HK-2 (cell line): ENCODE results near the gene RASGEF1B.

ENCODE experiments used
- DNase-seq: peaks from one replicate; pipeline ENCODE4 v3.0.0-alpha.2; 2018; ENCODE audit not compliant: unreplicated experiment

RASGEF1B gene

DNA sequence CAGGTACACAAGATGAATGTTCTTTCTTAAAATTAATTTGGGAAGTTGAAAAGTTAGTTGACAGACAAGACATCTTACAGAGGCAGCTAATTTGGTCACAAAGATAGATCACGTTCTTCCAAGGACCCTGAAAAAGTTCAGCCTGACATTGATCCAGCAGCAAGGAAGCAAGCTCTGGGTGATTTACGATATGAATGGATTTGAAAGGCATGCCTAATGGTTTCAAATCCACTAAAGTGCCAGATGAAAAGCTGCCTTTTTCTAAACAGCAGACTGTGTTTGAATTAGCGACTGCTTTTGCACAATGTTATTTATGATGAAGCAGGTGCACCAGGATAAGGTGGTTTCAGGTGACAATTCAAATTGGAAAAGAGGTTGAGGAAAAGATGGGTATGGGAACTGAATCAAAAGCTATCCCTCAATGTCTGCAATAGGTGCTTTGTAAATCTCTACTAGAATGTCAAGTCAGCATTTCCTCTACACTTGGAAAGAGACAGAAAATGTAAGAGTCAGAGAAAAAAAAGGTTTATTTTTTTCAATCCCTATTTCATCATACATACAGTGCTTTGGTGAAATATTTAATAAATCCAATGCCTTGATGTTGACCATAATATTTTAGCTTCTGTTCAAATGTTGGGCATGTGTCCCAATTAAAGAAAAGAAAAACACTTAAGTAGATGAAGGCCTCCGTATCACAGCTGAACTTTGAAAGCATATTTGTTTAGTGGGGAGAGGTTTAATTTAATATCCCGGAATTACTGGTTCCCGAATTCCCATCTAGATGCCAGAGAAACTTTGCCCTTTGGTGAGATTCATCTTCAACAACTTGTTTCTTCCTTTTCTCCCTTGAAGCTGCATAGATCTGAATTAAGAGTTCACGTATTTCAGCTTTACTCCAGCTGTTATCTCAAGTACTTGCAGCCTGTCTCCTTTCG lies 6.0 kb downstream of the RASGEF1B start:
- no peak for DNase-seq

- DNase-seq, result no peak
Measured at GRCh38 chr4:81460834-81461233, 10.9 kb downstream of the RASGEF1B start.

DNA sequence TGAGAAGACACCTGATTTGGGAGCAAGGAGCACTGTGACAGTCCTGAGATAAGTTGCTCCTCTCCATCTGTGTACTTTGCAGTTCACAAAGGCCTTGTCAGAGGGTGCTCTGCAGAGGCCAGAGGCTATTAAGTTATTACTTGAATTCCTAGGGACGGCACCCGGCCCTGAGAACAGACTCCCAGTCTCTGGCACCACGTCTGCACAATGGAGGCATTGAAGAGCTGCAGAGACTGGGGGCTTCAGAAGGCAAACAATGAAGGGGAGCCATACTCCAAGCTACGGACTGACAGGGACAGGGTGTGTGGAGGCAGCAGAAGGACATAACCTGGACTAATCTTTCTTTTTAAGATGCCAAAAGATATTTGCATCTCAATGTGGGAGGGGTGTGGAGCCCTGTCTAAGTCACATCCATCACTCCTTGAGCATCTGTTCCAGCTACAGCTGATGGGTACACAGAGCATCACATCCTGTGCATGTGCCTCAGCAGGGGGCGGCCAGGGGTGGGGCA lies 11.5 kb downstream of the RASGEF1B start:
- no peak for DNase-seq

DNA sequence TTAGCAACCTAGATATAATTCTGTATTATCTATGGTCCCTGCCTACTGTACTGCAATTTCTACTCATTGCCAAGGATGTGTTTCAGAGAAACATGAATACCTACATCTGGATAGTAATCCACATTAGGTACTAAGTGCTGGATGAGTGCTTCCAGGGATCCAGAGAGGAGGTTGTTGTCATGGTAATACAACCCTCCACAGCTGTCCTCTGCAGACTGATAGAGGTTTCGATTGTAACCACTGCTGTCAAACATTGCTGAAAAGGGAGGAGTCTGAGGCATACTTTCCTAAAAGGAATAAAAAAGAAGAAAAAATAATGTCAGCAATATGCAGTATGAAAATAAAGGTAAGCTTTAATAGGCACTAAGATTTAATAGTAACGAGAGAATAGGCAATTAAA lies 12.5 kb downstream of the RASGEF1B start:
- DNase-seq, result no peak

- no peak for DNase-seq
Measured at GRCh38 chr4:81457921-81458520, 13.7 kb downstream of the RASGEF1B start.

DNA sequence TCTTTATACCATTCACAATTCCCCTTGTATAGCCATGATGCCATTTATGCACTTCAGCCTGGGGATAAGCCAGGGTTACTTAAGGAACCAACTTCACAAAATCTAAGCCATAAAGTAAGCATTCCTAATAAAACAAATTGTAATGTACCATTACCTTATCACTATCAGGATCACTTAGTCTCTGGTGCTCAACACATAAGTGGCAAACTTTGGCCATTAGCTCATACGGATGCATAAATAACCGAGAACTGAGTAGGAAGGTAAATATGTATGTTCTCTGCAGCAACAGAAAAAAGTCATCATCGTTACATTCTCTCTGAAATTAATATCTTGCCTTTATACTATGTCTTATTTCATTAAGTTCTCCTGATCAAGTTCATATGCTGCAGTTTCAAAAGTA lies 14.4 kb downstream of the RASGEF1B start:
- no peak for DNase-seq

- DNase-seq, result no peak
Measured at GRCh38 chr4:81455897-81456296, 15.8 kb downstream of the RASGEF1B start.

- no peak for DNase-seq
Measured at GRCh38 chr4:81454948-81455347, 16.8 kb downstream of the RASGEF1B start.

GRCh38 chr4:81454499-81454898 lies 17.2 kb downstream of the RASGEF1B start:
- DNase-seq, result no peak

- DNase-seq, result no peak
Measured at GRCh38 chr4:81453024-81453423, 18.7 kb downstream of the RASGEF1B start.

GRCh38 chr4:81452452-81453006 lies 19.2 kb downstream of the RASGEF1B start:
- DNase-seq, result no peak

DNA sequence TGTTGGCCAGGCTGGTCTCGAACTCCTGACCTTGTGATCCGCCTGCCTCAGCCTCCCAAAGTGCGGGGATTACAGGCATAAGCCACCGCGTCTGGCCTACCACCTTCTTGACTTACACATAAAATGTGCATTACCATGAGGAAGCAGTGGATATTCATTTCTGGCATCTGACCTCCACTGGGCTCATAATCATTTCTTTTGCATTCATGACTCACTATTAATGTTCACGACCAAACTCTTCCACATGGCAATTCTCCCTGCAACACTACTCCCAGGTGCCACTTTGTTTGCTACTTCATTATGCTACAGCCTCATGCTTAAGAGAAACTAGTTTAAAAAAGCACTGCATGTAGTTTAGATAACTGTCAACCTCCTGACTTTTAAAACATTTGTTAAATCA lies 22.7 kb downstream of the RASGEF1B start:
- no peak for DNase-seq

GRCh38 chr4:81447566-81448229 lies 24.0 kb downstream of the RASGEF1B start:
- DNase-seq, result no peak

DNA sequence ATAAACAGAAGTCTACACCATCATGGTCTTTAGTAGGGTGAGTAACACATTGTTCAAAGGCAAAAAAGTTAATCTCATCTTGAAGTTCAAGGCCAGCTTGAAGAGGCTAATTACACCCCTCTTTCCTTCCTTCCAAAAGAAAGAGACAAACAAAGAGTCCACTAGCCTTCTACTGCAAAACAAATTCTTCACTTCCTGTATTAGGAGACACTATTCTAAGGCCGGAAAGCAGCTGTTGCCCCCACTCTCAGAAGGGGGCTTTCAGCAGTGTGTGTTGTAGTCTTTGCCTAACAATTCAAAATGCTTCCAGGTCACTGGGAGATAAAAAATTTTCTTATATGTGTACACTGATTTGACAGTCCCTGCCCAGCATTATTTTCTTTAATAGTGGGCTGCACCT lies 25.1 kb downstream of the RASGEF1B start:
- DNase-seq, result no peak

DNA sequence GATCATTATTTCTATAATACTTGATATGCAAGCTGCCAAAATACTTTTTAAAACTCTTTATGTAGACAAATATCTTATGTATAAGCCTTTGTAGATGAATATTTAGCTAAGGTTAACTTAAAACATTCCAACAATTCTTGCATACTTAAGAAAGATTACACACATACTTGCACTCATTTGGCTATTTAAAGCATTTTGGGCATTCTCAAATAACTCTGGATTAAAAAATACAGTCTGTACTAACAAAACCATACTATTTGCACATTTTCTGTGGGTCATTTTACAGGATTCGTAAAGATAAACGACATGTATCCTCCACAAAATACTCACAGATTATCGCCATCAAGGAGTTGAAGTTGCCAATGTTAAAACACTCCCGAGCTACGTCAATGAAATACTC lies 26.5 kb downstream of the RASGEF1B start:
- DNase-seq, result no peak

DNA sequence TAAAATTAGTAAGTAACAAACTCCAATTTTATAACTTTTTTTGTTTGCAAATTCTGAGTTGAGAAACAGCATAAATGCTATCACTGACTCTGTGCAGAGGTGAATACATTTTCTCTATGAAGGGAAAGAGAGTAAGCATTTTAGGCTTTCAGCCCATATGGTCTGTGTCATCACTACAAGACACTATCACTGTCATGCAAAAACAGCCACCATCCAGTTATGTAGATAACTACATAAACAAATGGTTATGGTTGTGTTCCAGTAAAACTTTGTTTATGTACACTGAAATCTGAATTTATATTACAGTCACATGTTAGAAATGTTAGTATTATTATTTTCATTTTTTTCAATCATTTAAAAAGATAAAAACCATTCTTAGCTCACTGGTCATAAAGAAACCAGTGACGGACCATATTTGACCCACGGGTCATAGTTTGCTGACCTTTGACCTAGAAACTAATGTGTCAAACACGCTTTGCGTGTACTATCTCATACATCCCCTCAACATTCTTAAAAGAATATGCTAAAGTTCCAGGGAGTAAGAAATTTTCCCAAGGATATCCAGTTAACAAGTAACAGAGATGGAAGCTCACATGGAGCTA lies 29.1 kb downstream of the RASGEF1B start:
- DNase-seq, result no peak

GRCh38 chr4:81440949-81441348 lies 30.8 kb downstream of the RASGEF1B start:
- DNase-seq, result no peak

DNA sequence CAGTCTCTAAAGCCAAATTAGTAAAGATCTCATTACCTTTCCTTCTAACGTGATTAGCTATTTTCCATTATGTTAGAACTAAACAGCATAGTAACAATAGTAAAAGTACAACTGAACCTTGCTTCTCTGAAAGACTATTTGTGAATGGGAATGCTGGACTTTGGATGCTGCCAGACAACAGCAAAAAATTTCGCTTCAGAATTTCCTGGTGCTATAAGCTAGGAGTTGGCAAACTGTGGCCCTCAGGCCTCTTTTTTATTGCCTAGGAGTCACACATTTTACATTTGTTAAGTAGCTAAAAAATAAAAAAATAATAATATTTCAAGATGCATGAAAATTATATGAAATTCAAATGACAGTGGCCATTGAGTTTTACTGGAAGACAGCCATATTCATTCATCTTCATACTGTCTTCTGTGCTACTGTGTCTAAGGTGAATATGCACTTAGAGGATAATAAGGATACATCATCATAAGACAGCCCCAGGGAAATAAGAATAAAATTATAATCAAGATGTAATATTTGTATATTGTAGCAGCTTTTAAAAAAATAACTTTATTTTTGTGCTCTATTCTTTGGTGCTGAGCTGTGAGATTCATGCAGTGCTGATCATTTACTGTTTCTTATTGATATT lies 34.6 kb downstream of the RASGEF1B start:
- no peak for DNase-seq

DNA sequence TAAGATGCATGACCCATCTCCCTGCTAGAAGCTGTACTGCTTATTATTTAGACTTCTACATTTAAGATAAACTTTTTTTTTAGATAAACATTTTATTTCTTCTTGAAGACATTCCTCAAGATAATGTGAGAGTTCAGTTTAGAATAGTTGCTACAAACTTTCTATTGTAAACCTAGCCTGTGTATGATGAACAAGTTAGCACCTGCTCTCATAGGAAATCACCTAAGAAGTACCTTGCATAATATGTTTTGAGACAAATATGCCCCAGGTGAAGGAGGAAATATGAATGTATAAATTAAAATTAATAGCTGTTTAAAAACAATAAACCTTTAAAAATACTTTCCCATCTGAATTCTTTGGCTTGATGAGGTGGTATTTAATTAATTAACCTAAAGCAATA lies 35.6 kb downstream of the RASGEF1B start:
- no peak for DNase-seq

DNA sequence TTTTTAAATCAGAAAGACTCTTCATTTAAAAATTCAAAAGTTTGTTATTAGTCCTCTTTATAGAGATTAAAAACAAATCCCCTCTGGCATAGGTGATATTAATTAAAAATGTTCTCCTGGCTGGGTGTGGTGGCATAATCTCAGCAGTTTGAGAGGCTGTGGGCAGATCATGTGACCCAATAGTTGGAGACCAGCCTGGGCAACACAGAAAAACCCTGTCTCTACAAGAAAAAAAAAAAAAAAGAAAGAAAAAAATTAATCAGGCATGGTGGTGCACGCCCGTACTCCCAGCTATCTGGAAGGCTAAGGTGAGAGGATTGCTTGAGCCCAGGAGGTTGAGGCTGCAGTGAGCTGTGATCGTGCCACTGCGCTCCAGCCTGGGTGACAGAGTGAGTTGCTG lies 38.9 kb downstream of the RASGEF1B start:
- DNase-seq, result no peak

GRCh38 chr4:81431971-81432370 lies 39.7 kb downstream of the RASGEF1B start:
- DNase-seq, result no peak
